PC-3 (cell line): ENCODE data around the gene MDFIC.

Experiments
- EZH2 ChIP-seq: fragments of 300-600 bp; sonication (generic); IDR thresholded peaks from one replicate; pipeline ENCODE4 v1.6.1; 2017; ENCODE audit warnings: antibody characterized with exemption, mild to moderate bottlenecking, low read length; ENCODE audit not compliant: unreplicated experiment
- EZH2phosphoT487 ChIP-seq: fragments of 300-600 bp; sonication (generic); IDR thresholded peaks from 2 replicates; pipeline ENCODE4 v1.6.1; 2018; ENCODE audit warnings: mild to moderate bottlenecking, antibody characterized with exemption, low read length, borderline replicate concordance
- TF ChIP-seq, protein P1 (sequence below): fragments of 300-600 bp; sonication (generic); conservative IDR thresholded peaks from 2 replicates; pipeline ENCODE4 v1.5.1; 2017; ENCODE audit warnings: antibody characterized with exemption, low read depth, mild to moderate bottlenecking, low read length

DNA sequence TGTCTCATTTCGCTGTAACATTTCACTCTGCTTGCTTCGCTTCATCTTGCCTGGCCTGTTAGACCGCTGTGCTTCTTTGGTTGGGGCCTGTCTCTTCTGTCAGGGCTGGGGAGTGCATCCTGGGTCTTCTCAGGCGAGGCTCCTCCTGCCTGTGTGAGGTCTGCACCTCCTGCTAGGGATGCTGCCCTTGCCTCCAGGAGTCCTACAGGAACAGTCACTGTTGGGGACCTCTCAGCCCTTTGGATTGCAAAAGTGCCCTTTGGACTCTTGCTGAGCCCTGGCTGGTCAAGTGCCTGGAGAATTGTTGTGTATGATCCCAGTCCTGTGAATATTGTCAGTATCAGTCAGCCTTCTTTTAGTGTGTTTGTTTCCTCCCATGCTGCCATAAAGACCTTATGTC lies 84.1 kb downstream of the MDFIC start:
- TF ChIP-seq EZH2: no peak
- TF ChIP-seq EZH2phosphoT487: no peak
- TF ChIP-seq, protein P1, sequence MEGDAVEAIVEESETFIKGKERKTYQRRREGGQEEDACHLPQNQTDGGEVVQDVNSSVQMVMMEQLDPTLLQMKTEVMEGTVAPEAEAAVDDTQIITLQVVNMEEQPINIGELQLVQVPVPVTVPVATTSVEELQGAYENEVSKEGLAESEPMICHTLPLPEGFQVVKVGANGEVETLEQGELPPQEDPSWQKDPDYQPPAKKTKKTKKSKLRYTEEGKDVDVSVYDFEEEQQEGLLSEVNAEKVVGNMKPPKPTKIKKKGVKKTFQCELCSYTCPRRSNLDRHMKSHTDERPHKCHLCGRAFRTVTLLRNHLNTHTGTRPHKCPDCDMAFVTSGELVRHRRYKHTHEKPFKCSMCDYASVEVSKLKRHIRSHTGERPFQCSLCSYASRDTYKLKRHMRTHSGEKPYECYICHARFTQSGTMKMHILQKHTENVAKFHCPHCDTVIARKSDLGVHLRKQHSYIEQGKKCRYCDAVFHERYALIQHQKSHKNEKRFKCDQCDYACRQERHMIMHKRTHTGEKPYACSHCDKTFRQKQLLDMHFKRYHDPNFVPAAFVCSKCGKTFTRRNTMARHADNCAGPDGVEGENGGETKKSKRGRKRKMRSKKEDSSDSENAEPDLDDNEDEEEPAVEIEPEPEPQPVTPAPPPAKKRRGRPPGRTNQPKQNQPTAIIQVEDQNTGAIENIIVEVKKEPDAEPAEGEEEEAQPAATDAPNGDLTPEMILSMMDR: no peak
